Hepatocyte (in vitro differentiated cells): ENCODE measurements around the gene GRXCR2.

ENCODE experiments used
- CTCF ChIP-seq: fragments of 200-600 bp; sonication (generic); IDR thresholded peaks from 2 replicates; pipeline ENCODE4 v1.5.1; 2016; ENCODE audit warnings: antibody characterized with exemption, mild to moderate bottlenecking; ENCODE audit not compliant: poor library complexity
- EZH2phosphoT487 ChIP-seq: fragments of 200-600 bp; sonication (generic); IDR thresholded peaks from one replicate; pipeline ENCODE4 v1.6.1; 2018; ENCODE audit warnings: antibody characterized with exemption, mild to moderate bottlenecking, low read depth, moderate library complexity; ENCODE audit not compliant: unreplicated experiment, severe bottlenecking

GRCh38 chr5:145812877-145813276, 59.9 kb downstream of the GRXCR2 start:
- TF ChIP-seq CTCF: no peak
- TF ChIP-seq EZH2phosphoT487: no peak
